RPMI8226 (cell line): ENCODE data around the gene NAPEPLD.
"Not testable (repeated sequence)": the region's sequence is repeated elsewhere in the genome, so short reads cannot be mapped to it uniquely, and the experiment has no call there.

Experiments
- DNase-seq: peaks from one replicate; pipeline ENCODE4 v3.0.0-alpha.2; 2015

The NAPEPLD gene

DNA sequence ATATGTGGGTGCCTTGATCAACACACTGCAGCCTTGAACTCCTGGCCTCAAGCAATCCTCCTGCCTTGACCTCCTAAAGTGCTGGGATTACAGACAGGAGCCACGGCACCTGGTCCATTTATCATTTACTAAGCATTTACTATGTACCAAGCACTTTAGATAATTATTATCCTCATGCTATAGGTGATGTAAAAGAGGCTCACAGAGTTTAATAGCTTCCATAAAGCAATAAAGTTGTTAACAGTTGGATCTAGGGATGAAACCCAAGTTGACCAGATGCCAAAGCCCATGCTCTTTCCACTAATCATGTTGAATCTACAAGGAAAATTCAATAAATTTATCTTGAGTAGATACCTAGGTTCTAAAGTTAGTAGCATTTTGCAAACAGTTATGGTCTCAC, 5.0 kb downstream of the NAPEPLD start:
- DNase-seq, result no peak

DNA sequence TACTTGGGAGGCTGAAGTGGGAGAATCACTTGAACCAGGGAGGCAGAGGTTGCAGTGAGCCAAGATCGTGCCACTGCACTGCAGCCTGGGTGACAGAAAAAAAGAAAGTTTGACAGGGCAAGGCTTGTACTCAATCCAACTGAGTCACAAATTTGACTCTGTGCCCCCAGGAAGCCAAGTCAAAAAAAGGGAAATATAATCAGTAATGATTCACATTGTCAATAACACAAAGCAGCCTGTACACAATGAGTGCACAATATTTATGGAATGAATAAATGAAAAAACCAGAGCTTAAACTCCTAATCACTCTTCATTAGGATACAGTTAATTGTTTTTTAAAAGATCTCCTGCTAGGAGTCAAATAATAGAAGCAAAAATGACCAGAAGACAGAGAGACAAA, 6.4 kb downstream of the NAPEPLD start:
- no peak for DNase-seq

DNA sequence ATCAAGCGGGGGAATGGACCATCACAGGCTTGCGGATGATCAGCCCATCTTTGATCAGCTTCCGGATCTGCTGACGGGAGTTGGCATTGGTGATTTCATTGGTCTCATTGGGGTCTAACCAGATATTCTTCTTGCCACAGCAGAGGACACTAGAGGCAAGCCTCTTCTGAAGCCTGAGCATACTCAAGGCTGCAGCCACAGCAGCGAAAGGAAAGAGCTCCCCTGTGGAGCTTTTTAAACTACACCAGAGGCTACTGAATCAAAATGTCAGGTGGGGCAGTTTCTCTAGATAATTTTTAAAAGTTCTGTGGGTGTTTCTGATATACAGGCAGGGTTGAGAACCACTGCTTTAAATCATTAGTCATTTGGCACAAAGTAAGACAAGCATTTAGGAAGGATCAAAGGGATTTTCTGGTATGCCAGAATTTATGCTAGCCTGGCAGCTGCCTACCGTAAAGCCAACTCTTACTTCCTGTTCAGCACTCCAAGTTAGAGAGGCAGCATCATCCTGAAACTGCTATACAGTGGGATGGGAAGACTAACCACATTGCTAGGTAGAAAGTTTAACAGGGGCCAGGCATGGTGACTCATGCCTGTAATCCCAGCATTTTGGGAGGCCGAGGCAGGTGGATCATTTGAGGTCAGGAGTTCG, 7.0 kb downstream of the NAPEPLD start:
- no peak for DNase-seq

DNA sequence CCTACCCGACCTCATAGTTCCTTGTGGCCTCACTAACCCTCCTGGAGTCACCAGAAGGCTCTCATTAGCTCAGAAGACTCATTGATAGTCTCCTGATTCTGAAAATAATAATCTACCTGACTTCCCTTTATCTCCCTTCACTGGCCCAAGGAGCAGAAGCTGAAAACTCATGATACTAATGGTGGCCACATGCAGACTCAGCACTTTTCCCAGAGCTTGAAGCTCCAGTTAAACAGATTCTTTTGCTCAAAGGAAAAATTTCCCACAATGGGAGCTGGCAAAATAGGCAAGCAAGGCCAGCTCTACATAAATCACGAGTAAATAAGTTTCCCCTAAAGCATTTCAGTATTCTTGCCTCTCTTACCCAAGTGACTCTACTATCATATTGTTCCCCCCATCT, 8.2 kb downstream of the NAPEPLD start:
- no peak for DNase-seq

DNA sequence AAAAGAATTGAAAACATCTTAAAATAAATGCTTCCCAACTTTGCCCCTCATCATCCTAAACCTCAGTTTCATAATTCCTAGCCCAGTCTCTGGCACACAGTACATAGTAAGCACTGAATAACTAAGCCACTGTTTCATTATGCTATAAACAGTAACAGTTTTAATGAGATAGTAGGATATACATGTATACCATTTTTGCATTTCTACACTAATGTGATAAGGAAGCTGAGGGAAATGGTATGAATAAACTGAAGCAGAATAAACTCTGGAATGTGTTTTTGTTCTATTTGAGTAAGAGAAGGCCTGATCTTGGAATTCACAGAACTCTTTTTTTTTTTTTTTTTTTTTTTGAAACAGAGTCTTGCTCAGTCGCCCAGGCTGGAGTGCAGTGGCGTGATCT, 8.8 kb downstream of the NAPEPLD start:
- no peak for DNase-seq

DNA sequence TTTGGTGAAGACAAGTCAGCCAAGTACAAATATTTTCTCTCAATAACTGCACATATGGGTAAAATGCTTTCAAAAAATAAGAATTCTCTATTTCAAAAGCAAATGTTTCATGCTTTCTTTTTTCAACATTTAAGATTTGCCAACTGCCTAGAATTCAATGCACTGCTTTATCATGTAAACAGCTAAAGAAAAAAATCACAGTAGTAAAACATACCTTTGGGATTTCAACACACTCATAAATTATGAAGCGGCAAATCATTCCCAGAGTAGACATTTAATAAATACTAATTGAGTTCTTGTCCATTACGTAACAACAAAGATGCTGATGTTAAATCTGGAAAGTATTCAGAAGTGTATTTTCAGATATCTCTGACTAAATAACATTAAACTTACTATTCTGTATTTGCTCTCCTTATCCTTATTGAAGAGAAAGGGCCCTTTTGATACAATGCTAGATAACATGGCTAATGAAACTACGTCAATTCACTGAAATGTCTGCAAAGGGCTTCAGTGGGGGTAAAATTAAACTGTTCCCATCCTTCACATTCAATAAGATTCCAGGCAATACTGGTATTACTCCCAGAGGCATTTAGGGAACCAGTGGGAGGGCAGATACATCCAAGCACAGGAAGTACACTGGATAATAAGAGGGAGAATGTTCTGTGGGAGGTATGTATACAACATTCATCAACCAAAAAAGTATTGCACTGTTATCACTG, 13.9 kb downstream of the NAPEPLD start:
- no peak for DNase-seq

DNA sequence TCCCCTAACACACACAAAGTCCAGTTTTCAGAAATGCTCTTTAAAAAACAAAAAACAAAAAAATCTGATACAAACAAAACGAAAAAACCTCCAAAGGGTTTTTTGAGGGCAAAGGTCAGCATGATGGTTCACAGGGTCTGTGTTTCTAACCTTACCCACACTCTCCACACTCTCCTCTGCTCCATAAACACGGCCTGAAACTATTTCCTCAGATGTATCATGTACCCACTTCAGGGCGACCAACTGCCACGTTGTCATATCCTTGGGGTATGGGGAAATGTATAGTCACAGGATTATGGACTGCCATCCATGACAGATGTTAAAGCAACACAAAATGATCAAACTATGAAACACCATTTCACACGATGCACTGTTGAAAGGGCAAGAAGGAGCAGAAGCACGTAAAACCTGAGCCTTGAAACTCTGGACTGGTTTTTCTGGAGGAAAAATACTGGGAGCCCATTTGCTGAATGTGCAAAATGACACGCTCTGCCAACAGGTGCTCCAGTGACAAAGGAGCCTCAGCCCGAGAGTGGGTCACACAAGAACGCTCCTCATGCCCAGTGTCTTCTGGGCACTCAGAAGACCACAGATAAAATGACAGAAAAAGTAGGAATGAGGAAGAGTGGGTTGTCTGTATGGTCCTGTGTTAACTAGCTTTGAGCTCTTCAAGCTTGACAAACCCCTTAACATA, 15.8 kb downstream of the NAPEPLD start:
- peak; percentile 47 for DNase-seq

DNA sequence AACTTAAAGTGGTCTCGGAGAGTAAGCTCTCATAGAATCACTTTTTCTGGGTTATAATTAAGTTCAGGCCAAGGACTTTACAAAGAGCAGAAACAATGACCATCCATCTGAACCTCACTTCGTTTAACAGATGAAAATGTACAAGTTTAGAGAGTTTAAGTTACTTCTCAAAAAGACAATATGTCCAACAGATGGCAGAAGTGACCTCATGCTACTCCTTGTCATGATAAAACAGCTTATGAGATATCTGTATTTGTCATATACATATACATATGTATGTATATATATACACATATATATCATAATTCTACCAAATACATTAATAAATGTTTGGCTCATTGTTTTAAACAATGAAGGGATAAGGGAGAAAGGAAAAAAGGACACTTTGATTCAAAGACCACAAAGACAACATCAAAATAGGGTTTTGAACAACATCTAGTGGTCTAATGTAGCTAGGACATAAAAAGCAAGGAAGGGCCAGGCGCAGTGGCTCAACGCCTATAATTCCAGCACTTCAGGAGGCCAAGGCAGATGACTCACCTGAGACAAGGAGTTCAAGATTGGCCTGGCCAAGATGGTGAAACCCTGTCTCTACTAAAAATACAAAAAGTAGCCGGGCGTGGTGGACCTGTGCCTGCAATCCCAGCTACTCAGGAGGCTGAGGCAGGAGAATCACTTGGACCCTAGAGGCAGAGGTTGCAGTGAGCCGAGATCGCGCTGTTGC, 17.8 kb downstream of the NAPEPLD start:
- DNase-seq, result no peak

DNA sequence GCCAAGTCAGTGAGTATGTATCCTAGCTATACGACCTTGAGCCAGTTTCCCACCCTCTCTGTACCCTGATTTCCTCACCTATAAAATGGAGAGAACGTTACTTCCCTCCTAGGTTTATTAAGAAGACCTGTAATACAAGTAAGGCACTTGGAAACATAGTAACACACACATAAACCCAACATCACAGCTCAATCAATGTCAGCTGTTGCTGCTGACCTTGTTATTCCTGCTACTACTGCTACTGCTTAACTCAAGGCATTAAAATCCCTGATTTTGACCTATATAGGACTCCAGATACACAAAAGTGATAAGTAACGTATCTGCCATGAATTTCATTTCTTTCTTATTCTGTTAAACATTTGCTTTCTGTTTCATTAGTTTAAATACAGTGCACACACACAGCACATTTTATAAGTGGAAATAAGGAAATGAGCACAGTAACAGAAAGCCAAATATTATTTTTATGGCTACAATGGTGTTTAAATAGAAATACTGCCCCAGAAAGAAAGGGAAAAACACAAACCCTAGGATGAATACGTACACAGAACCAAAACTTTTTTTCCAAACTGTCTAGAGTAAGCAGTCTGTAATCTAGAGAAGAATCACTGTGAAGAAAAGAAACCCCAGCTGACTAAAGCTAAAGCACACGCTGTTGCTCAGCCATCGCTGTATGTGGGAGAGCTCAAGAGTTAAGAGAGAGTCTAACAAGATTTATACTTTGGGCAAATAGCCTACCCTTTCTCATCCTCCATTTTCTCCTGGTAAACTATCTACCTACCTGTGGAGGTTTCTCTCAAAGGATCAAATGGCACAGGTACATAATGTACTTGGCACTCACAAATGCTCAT, 19.0 kb downstream of the NAPEPLD start:
- DNase-seq, result no peak

DNA sequence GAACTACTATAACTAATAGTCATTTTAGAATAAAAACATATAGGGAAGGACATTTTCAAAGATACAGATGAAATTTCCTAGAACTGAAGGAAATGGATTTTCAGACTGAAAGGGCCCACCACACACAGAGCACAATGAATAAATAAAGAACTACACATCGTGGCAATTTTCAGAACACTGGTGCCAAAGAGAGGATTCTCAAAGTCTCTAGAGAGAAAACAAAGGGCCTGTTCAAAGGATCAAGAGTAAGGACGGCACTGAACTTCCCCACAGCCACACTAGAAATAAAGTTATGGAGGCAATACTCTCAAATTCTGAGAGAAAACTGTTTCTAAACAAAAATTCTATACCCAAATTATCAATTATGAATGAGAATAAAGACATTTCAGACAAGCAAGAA, 21.9 kb downstream of the NAPEPLD start:
- no peak for DNase-seq

DNA sequence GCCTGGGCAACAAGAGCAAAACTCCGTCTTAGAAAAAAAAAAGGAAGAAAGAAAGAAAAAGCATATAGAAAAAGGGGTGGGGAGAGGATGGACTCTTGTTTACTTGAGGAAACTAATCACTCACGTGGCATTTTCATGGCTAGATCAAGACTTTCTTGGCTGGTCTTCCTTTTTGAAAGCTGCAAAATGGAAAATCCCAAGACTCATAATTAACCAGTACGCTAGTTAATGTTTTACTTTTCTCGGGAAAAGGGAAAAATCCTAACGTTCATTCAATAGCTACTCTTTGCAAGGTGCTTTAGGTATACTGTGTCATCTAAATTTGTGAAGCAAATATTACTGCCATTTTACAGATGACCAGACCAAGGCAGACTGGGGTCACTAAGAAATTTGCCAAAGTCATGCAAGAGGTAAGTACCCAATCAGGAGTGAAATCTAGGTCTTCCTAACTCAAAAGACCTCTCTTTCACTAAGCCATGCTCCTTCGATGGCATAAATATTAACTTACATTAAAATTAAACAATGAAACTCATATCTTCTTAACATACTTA, 24.4 kb downstream of the NAPEPLD start:
- DNase-seq, result no peak

DNA sequence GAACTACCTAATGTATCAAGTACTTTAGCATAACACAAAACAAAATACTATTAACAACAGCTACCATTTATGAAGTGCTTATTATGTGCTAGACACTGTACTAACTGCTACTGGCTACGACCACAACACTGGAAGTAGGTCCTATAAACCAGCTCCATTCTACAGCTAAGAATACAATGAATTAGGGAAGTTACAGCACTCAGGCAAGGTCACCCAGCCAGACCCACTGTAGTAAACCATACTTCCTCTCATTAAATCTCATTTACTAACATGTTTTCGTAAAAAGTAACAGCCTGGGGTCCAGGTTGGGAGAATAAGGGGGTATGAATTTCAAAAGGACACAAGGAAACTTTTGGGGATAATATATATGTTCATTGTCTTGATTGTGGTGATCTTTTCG, 25.4 kb downstream of the NAPEPLD start:
- DNase-seq, result no peak

DNA sequence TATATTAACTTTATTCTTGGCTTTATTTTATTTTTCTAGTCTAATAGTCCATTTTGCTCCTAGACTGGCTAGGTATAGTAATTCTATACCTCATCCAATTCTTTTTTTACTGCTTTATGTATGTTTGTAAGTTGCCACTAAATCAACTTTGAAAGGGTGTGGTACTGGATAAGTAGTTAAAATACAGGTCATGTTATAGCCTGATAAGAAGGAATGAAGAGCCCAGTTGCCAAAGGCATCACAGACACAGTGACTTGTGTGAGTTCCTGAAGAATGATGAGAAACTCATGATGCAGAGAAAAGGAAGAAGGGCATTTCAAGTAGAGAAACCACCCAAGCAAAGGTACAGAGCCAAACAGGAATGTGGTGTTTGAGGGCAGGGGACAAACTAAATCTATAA, 27.3 kb downstream of the NAPEPLD start:
- no peak for DNase-seq

DNA sequence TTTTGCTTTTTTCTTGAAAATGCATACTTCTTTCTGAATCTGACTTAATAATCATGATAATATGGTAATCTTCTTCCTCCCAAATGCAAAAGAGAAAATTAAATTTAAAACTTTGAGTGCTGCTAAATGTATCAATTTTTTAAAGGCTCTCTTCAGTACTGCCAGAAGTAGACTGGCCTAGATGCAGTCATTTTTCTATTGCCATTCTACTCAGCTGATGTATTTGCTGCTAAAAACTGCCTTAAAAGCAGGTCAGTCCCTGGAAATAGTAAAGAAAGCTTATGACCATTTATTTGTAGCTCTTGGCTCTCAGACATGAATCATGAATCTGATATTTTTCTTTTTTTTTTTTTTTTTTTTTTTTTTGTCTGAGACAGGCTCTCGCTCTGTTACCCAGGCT, 28.5 kb downstream of the NAPEPLD start:
- no peak for DNase-seq

DNA sequence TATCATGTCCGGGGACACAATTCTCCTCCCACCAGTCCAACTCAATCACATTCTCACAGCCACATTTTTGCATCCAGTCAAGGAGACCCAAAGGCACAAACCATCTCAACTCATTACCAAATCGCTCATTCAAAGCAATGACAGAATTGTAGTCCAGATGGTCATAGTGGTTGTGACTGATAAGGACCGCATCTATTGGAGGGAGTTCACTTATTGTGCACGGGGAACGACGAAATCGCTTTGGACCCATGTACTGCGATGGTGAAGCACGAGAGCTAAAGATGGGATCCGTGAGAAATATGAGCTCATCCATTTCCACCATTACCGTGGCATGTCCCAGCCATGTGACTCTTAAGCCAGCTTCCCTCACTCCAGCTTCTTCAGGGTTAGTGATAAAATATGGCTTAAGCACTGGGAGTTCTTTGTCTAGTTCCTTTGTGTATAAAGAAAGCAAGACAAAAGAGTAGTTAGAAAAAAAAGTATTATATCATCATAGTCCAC, 29.1 kb downstream of the NAPEPLD start:
- no peak for DNase-seq

DNA sequence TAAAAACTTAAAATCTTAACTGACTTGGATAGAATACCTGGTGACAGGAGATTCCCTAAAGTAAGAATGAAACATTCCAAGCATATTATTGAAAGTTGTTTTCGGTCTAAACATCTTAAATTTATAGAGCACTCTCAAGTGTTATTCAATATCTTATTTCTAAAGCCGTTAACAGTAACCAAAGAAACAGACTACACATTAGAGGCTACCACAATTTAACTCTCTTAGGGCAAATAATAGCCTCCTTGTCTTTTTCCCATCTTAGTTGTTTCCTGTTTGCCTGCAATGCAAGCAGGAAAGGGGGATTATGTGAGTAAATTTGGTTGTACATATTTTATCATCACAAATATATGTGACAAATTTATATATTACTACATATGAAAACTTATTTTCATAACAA, 31.4 kb downstream of the NAPEPLD start:
- no peak for DNase-seq

DNA sequence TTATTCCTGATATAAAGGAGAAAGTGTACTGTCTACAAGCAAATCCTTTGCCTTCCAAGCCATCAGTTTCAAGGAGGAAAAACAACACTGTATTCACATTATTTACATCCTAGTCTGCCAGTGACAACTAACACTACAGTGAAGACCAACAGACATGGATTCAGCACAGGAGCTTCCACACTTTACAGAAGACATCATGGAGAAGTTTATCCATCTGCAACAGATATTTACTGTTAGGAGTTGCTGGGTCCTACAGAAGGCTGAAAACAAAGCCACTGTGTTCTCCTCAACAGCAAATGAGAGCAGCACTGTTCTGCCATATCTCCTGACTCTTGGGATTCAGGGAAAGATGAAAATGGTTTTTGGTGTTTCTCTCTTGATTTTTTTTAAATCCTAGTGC, 31.9 kb downstream of the NAPEPLD start:
- no peak for DNase-seq

DNA sequence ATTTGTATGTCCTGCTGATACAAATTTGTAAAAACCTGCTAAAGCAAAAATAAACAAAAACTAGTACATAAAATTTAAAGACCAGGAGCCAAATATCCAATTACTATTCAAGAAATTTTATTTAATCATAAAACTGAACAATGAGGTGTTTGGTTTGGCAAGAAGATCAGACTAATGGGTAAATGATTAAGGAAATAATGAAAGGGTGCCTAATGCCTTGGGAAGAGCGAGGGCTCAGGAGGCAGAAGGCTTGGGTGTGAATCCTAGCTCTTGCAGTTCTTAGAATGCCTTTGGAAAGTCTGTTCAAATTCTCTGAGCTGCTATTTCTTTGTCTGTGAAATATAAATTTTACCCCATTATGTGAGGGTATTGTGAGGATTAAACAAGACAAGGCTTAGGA, 32.4 kb downstream of the NAPEPLD start:
- no peak for DNase-seq

DNA sequence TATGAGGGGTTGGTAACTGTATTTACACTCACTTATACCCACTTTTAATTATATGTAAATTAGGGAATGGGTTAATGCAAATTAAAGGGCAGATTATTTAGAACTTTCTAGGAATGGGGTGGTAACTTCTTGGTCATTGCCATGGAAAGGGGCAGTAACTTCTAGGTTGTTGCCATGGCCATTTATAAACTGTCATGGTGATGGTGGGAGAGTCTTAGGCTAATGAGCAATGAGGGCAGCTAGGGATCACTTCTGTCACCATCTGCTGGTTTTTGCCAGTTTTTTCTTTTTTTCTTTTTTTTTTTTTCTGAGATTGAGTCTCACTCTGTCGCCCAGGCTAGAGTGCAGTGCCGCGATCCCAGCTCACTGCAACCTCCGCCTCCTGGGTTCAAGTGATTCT, 33.1 kb downstream of the NAPEPLD start:
- no peak for DNase-seq

DNA sequence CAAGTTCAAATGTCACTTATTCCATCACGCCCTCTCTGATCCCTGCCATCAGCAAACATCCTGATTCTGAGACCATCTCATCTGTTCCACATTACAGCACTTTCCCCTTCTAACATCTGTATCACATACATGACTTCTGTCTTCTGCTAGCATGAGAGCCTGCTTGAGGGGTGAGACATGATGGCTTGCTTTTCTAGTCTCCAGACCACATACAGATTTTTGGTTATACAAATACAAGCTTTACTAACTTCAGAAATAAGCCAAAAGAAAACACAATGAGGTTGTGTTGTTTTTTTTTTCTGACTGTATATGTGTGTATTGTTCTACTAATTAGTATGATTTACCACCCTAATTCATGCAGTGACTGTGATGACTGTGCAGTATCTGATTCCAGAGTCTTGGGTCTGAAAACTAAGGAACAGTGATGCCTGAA, 34.3 kb downstream of the NAPEPLD start:
- DNase-seq, result no peak

DNA sequence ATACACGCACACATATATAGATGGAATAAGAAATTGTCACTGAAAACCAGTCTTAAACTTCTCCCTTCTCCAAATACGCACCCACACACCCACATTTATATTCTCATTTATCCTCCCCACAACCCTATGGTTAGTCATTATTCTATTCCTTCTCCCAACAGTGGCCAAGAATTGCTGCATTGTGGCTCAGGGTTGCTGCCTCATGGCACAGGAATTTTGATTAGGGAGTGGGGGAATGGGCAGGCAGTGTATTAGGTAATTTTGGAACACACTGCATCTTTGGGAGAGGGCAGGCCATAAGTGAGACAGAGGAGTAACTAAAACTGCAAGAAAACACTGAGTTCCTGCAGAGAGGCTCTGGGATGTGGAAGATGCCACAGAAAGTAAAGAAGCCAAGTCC, 35.7 kb downstream of the NAPEPLD start:
- no peak for DNase-seq

DNA sequence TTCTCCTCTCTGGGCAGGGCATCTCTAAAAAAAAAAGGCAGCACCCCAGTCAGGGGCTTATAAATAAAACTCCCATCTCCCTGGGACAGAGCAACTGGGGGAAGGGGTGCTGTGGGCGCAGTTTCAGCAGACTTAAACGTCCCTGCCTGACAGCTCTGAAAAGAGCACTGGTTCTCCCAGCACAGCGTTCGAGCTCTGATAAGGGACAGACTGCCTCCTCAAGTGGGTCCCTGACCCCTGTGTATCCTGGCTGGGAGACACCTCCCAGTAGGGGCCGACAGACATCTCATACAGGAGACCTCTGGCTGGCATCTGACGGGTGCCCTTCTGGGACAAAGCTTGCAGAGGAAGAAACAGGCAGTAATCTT, 42.2 kb downstream of the NAPEPLD start:
- DNase-seq, result not testable (repeated sequence)
